HCT116 (cell line): ENCODE measurements around the gene SLC12A8. TPM values are rescaled to one million over a fixed set of nuclear protein-coding genes. Genes with fewer than 3 reads are reported as not detected.

Experiments
- ATAC-seq: fragments of 200-7000 bp; cut with Tn5 transposase; 2 replicates; pipeline ENCODE4 v1.9.1; 2020; ENCODE audit warnings: mild to moderate bottlenecking, moderate library complexity
- BruUV-seq: library from RNA; stranded (reverse); fragments of 400-500 nt; replicated peaks from 2 replicates; lab custom pipeline; 2021; lab: Mats Ljungman, UMichigan
- CTCF ChIA-PET: fragments of 300-600 bp; sonication (Branson Sonifier 250); formaldehyde crosslinking; loops from one replicate; lab custom pipeline; 2021; ENCODE audit warnings: antibody characterized with exemption; lab: Charles Lee
- POLR2A ChIA-PET: fragments of 300-600, 350-600 bp; sonication (Branson Sonifier 250); formaldehyde crosslinking; loops from one replicate; lab custom pipeline; 2021; ENCODE audit warnings: antibody characterized with exemption; lab: Charles Lee
- RAD21 ChIA-PET, 2 experiments: fragments of 300-600 bp; sonication (Branson Sonifier 250); formaldehyde crosslinking; loops; one replicate each; lab custom pipeline; 2023; ENCODE audit warnings: low total read pairs in 2 of 2; ENCODE audit not compliant: uncharacterized antibody in 2 of 2, unreplicated experiment in 2 of 2, low non-redundant PET in 1 of 2; lab: Charles Lee
- DNase-seq: peaks from one replicate; pipeline ENCODE4 v3.0.0-alpha.2; 2010; ENCODE audit warnings: low read depth, low spot score
- H2AFZ ChIP-seq: fragments of 200-600 bp; shearing (Covaris generic), sonication (generic); 2 replicates; pipeline ENCODE4 v1.6.1; 2017; ENCODE audit warnings: low read depth, mixed run types, mixed read lengths, antibody characterized with exemption, low read length; ENCODE audit not compliant: poor library complexity, severe bottlenecking
- H3K27ac ChIP-seq: 2 replicates; pipeline ENCODE4 v1.5.1; 2012; ENCODE audit warnings: low read depth, low read length
- H3K27me3 ChIP-seq: fragments of 200-600 bp; sonication (generic); 2 replicates; pipeline ENCODE4 v1.6.1; 2016; ENCODE audit warnings: mixed run types, low read length, mixed read lengths; ENCODE audit not compliant: insufficient read depth
- H3K36me3 ChIP-seq, 2 experiments: fragments of 200-500 bp in 1 of 2; fragments of 200-600 bp in 1 of 2; sonication (Bioruptor generic) in 1 of 2; sonication (generic) in 1 of 2; 2 replicates each; pipeline versions ENCODE4 v1.5.1 to v1.6.1; 2014 to 2016; ENCODE audit warnings: low read length in 2 of 2, inconsistent platforms in 1 of 2, mixed read lengths in 1 of 2, mixed run types in 1 of 2; ENCODE audit not compliant: insufficient read depth in 2 of 2, control insufficient read depth in 1 of 2
- H3K4me1 ChIP-seq, 2 experiments: fragments of 200-600 bp in 1 of 2; sonication (generic) in 1 of 2; 2 replicates each; pipeline versions ENCODE4 v1.5.1 to v1.6.1; 2012 to 2017; ENCODE audit warnings: low read length in 2 of 2, inconsistent platforms in 1 of 2, mild to moderate bottlenecking in 1 of 2, mixed read lengths in 1 of 2, mixed run types in 1 of 2, moderate library complexity in 1 of 2; ENCODE audit not compliant: insufficient read depth in 2 of 2, control insufficient read depth in 1 of 2
- H3K4me2 ChIP-seq: fragments of 200-600 bp; sonication (generic); 2 replicates; pipeline ENCODE4 v1.6.1; 2017; ENCODE audit warnings: mixed run types, low read length, mixed read lengths
- H3K4me3 ChIP-seq, 2 experiments: fragments of 200-600 bp in 1 of 2; sonication (generic) in 1 of 2; replicated peaks in 1 of 2; 2 replicates each; pipeline ENCODE4 v1.5.1; 2011 to 2016; ENCODE audit warnings: low read length in 2 of 2, control low read depth in 1 of 2, low read depth in 1 of 2, mild to moderate bottlenecking in 1 of 2, mixed read lengths in 1 of 2, mixed run types in 1 of 2
- H3K79me2 ChIP-seq: fragments of 200-600 bp; sonication (generic); 2 replicates; pipeline ENCODE4 v1.6.1; 2017; ENCODE audit warnings: mild to moderate bottlenecking, mixed run types, low read length, moderate library complexity, mixed read lengths; ENCODE audit not compliant: insufficient read depth
- H3K9ac ChIP-seq: fragments of 200-600 bp; sonication (generic); 2 replicates; pipeline ENCODE4 v1.6.1; 2016; ENCODE audit warnings: low read length, mixed read lengths
- H3K9me2 ChIP-seq: fragments of 200-600 bp; sonication (generic), shearing (Covaris generic); 2 replicates; pipeline ENCODE4 v1.6.1; 2017; ENCODE audit warnings: mixed run types, mild to moderate bottlenecking, moderate library complexity; ENCODE audit not compliant: insufficient read depth
- H3K9me3 ChIP-seq, 2 experiments: fragments of 200-500 bp in 1 of 2; fragments of 200-600 bp in 1 of 2; sonication (Bioruptor generic) in 1 of 2; sonication (generic) in 1 of 2; 2 replicates each; pipeline ENCODE4 v1.6.1; 2014 to 2017; ENCODE audit warnings: low read length in 2 of 2, mixed read lengths in 2 of 2, inconsistent platforms in 1 of 2, low read depth in 1 of 2, mild to moderate bottlenecking in 1 of 2, mixed run types in 1 of 2, moderate library complexity in 1 of 2; ENCODE audit not compliant: control insufficient read depth in 1 of 2, insufficient read depth in 1 of 2
- H4K20me1 ChIP-seq: fragments of 200-600 bp; sonication (generic), shearing (Covaris generic); 2 replicates; pipeline ENCODE4 v1.6.1; 2017; ENCODE audit warnings: mixed run types, mild to moderate bottlenecking, moderate library complexity; ENCODE audit not compliant: insufficient read depth
- CBX3 ChIP-seq: IDR thresholded peaks from 2 replicates; pipeline ENCODE4 v1.6.1; 2012; ENCODE audit warnings: low read depth
- CEBPB ChIP-seq: IDR thresholded peaks from 2 replicates; pipeline ENCODE4 v1.6.1; 2012; ENCODE audit warnings: low read depth
- EGR1 ChIP-seq: IDR thresholded peaks from 2 replicates; pipeline ENCODE4 v1.6.1; 2012; ENCODE audit warnings: low read depth
- ELF1 ChIP-seq: IDR thresholded peaks from 2 replicates; pipeline ENCODE4 v1.6.1; 2012; ENCODE audit warnings: low read depth, borderline replicate concordance
- FOSL1 ChIP-seq: IDR thresholded peaks from 2 replicates; pipeline ENCODE4 v1.6.1; 2012; ENCODE audit warnings: low read depth
- JUND ChIP-seq: IDR thresholded peaks from 2 replicates; pipeline ENCODE4 v1.6.1; 2012
- POLR2A ChIP-seq: IDR thresholded peaks from 2 replicates; pipeline ENCODE4 v1.7.0; 2011; ENCODE audit warnings: borderline replicate concordance; ENCODE audit not compliant: insufficient read depth, insufficient read length; ENCODE audit errors: extremely low read depth
- POLR2AphosphoS5 ChIP-seq: IDR thresholded peaks from 2 replicates; pipeline ENCODE4 v1.6.1; 2011; ENCODE audit warnings: mild to moderate bottlenecking, low read depth, low read length, moderate library complexity
- RAD21 ChIP-seq: IDR thresholded peaks from 2 replicates; pipeline ENCODE4 v1.6.1; 2012; ENCODE audit warnings: low read depth, mild to moderate bottlenecking
- SIN3A ChIP-seq: IDR thresholded peaks from 2 replicates; pipeline ENCODE4 v1.6.1; 2012; ENCODE audit warnings: low read depth
- SP1 ChIP-seq: IDR thresholded peaks from 2 replicates; pipeline ENCODE4 v1.6.1; 2012; ENCODE audit warnings: low read depth
- SRF ChIP-seq: IDR thresholded peaks from 2 replicates; pipeline ENCODE4 v1.6.1; 2012; ENCODE audit warnings: low read depth
- TCF7L2 ChIP-seq: IDR thresholded peaks from 2 replicates; pipeline ENCODE4 v1.7.0; 2011; ENCODE audit warnings: borderline replicate concordance, inconsistent platforms; ENCODE audit not compliant: insufficient read depth, insufficient read length; ENCODE audit errors: extremely low read depth
- YY1 ChIP-seq: IDR thresholded peaks from 2 replicates; pipeline ENCODE4 v1.6.1; 2011; ENCODE audit warnings: low read length, low read depth, moderate library complexity, mild to moderate bottlenecking; ENCODE audit not compliant: insufficient replicate concordance; ENCODE audit errors: extremely low read depth
- intact Hi-C: fragments of 100-400 bp; cut with micrococcal nuclease; formaldehyde crosslinking; loops from 2 replicates; pipeline ENCODE4 v1.10.0; 2022
- total RNA-seq: library from RNA; stranded (reverse); gene quantifications from one replicate; pipeline ENCODE4 v1.2.1, GENCODE V29; 2021; ENCODE audit not compliant: unreplicated experiment
- TF ChIP-seq, protein P1 (sequence below): IDR thresholded peaks from 2 replicates; pipeline ENCODE4 v1.6.1; 2012; ENCODE audit warnings: low read depth
- TF ChIP-seq, protein P2 (sequence below), 3 experiments: fragments of 200-600 bp in 1 of 3; sonication (generic) in 1 of 3; IDR thresholded peaks in 2 of 3; conservative IDR thresholded peaks in 1 of 3; 2 replicates each; pipeline ENCODE4 v1.5.1; 2012 to 2017; ENCODE audit warnings: low read depth in 2 of 3, low read length in 2 of 3, antibody characterized with exemption in 1 of 3, borderline replicate concordance in 1 of 3, control low read depth in 1 of 3, mild to moderate bottlenecking in 1 of 3, mixed read lengths in 1 of 3, mixed run types in 1 of 3, moderate library complexity in 1 of 3; ENCODE audit not compliant: insufficient read depth in 1 of 3
- TF ChIP-seq, protein P3 (sequence below): IDR thresholded peaks from 2 replicates; pipeline ENCODE4 v1.6.1; 2011; ENCODE audit warnings: mild to moderate bottlenecking, low read length, moderate library complexity; ENCODE audit not compliant: insufficient replicate concordance; ENCODE audit errors: extremely low read depth

SLC12A8 gene
- total RNA-seq, 1 experiment from 2014 or later: 19.9 TPM

DNA sequence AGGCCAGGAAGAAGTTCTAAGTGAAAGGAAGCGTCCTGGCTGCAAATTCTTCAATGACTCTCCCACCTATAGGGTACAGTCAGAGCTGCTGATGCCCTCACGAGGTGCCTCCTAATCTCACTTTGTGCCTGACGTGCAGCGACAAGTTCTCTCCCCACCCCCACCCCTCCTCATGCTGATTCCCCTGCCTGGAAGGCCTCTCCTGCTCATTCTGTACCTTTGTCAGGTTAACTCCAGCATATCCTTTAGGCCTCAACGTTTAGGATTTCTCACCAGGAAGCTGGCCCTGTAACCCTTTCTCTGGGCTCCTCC is 25.0 kb downstream of the SLC12A8 start:
- Histone ChIP-seq H3K4me3 (no peak overlapping the region), H3K9me2 (no peaks in the 10 kb centered on the region), H3K4me1 (no peaks in the 10 kb centered on the region), H4K20me1 (no peaks in the 10 kb centered on the region), H3K27ac (no peak overlapping the region), H3K4me2 (no peak overlapping the region), H2AFZ (no peak overlapping the region), H3K36me3 (peaks cover 0 to 33% of the 10 kb centered on the region in 2 experiments; a peak in 1 of 4 replicates), H3K9me3 (no peaks in the 10 kb centered on the region), H3K79me2 (no peaks in the 10 kb centered on the region), H3K27me3 (no peaks in the 10 kb centered on the region), H3K9ac (no peak overlapping the region)
- CTCF ChIA-PET: no interaction called here
- POLR2A ChIA-PET: no interaction called here
- intact Hi-C loops: no loop called here
- BruUV-seq: no TSS peak
- RAD21 ChIA-PET: no interaction called here
- TF ChIP-seq CEBPB: no peak
- no peak for TF ChIP-seq JUND
- TF ChIP-seq, protein P1, sequence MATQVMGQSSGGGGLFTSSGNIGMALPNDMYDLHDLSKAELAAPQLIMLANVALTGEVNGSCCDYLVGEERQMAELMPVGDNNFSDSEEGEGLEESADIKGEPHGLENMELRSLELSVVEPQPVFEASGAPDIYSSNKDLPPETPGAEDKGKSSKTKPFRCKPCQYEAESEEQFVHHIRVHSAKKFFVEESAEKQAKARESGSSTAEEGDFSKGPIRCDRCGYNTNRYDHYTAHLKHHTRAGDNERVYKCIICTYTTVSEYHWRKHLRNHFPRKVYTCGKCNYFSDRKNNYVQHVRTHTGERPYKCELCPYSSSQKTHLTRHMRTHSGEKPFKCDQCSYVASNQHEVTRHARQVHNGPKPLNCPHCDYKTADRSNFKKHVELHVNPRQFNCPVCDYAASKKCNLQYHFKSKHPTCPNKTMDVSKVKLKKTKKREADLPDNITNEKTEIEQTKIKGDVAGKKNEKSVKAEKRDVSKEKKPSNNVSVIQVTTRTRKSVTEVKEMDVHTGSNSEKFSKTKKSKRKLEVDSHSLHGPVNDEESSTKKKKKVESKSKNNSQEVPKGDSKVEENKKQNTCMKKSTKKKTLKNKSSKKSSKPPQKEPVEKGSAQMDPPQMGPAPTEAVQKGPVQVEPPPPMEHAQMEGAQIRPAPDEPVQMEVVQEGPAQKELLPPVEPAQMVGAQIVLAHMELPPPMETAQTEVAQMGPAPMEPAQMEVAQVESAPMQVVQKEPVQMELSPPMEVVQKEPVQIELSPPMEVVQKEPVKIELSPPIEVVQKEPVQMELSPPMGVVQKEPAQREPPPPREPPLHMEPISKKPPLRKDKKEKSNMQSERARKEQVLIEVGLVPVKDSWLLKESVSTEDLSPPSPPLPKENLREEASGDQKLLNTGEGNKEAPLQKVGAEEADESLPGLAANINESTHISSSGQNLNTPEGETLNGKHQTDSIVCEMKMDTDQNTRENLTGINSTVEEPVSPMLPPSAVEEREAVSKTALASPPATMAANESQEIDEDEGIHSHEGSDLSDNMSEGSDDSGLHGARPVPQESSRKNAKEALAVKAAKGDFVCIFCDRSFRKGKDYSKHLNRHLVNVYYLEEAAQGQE: no peak
- TF ChIP-seq SP1: no peak
- no peak for TF ChIP-seq EGR1
- no peak for TF ChIP-seq YY1
- TF ChIP-seq FOSL1: no peak
- TF ChIP-seq, protein P2, sequence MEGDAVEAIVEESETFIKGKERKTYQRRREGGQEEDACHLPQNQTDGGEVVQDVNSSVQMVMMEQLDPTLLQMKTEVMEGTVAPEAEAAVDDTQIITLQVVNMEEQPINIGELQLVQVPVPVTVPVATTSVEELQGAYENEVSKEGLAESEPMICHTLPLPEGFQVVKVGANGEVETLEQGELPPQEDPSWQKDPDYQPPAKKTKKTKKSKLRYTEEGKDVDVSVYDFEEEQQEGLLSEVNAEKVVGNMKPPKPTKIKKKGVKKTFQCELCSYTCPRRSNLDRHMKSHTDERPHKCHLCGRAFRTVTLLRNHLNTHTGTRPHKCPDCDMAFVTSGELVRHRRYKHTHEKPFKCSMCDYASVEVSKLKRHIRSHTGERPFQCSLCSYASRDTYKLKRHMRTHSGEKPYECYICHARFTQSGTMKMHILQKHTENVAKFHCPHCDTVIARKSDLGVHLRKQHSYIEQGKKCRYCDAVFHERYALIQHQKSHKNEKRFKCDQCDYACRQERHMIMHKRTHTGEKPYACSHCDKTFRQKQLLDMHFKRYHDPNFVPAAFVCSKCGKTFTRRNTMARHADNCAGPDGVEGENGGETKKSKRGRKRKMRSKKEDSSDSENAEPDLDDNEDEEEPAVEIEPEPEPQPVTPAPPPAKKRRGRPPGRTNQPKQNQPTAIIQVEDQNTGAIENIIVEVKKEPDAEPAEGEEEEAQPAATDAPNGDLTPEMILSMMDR (IDR thresholded peaks at IDR 0.05 in 2 of 3, conservative IDR thresholded peaks at IDR 0.05 in 1 of 3; ENCODE audit: borderline replicate concordance in 1 of 3, insufficient read depth in 1 of 3, low read depth in 2 of 3, low read length in 2 of 3): no peak
- TF ChIP-seq RAD21: no peak
- TF ChIP-seq TCF7L2: no peak
- no peak for TF ChIP-seq POLR2A
- TF ChIP-seq, protein P3, sequence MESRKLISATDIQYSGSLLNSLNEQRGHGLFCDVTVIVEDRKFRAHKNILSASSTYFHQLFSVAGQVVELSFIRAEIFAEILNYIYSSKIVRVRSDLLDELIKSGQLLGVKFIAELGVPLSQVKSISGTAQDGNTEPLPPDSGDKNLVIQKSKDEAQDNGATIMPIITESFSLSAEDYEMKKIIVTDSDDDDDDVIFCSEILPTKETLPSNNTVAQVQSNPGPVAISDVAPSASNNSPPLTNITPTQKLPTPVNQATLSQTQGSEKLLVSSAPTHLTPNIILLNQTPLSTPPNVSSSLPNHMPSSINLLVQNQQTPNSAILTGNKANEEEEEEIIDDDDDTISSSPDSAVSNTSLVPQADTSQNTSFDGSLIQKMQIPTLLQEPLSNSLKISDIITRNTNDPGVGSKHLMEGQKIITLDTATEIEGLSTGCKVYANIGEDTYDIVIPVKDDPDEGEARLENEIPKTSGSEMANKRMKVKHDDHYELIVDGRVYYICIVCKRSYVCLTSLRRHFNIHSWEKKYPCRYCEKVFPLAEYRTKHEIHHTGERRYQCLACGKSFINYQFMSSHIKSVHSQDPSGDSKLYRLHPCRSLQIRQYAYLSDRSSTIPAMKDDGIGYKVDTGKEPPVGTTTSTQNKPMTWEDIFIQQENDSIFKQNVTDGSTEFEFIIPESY: no peak
- no peak for TF ChIP-seq SIN3A
- TF ChIP-seq ELF1: no peak
- no peak for TF ChIP-seq SRF
- no peak for TF ChIP-seq POLR2AphosphoS5
- no peak for TF ChIP-seq CBX3
- ATAC-seq (no peak), DNase-seq (no peak)
